Coronary artery (tissue), 2 donors: Measurements from ENCODE around the gene PEX13.
"Not testable (repeated sequence)": the region's sequence is repeated elsewhere in the genome, so short reads cannot be mapped to it uniquely, and the experiment has no call there.

ENCODE experiments used
- DNase-seq: peaks from one replicate; pipeline ENCODE4 v3.0.0-alpha.2; 2017; ENCODE audit warnings: low spot score
- H3K27ac ChIP-seq, 2 donors: fragments of 200-600 bp; sonication (generic); one replicate each; pipeline ENCODE4 v1.5.1; 2016 to 2019
- H3K4me3 ChIP-seq: fragments of 200-600 bp; sonication (generic); 2 replicates; pipeline ENCODE4 v1.5.1; 2016; ENCODE audit warnings: mild to moderate bottlenecking, moderate library complexity
- CTCF ChIP-seq: fragments of 200-600 bp; sonication (generic); IDR thresholded peaks from one replicate; pipeline ENCODE4 v1.5.1; 2019; ENCODE audit warnings: antibody characterized with exemption

The PEX13 gene

GRCh38 chr2:61009355-61009754, 8.2 kb upstream of the PEX13 start:
- TF ChIP-seq CTCF = no peak
- no peak for DNase-seq
- no peak overlapping the region for H3K27ac ChIP-seq
- no peak overlapping the region for H3K4me3 ChIP-seq

GRCh38 chr2:61011678-61012077, 5.8 kb upstream of the PEX13 start:
- no peak for DNase-seq
- Histone ChIP-seq H3K4me3 (no peak overlapping the region), H3K27ac (no peak overlapping the region)
- TF ChIP-seq CTCF = no peak

GRCh38 chr2:61012303-61012702, 5.2 kb upstream of the PEX13 start:
- H3K4me3 ChIP-seq, DNase-seq, H3K27ac ChIP-seq: not testable (repeated sequence)

GRCh38 chr2:61013382-61013781, 4.1 kb upstream of the PEX13 start:
- Histone ChIP-seq H3K27ac (no peak overlapping the region), H3K4me3 (no peak overlapping the region)
- DNase-seq = no peak
- TF ChIP-seq CTCF = no peak

GRCh38 chr2:61014763-61015162, 2.8 kb upstream of the PEX13 start:
- Histone ChIP-seq H3K27ac (no peak overlapping the region), H3K4me3 (no peak overlapping the region)
- TF ChIP-seq CTCF = no peak
- no peak for DNase-seq

- TF ChIP-seq CTCF = no peak
- Histone ChIP-seq H3K27ac (no peak overlapping the region), H3K4me3 (peak overlapping the region; percentile 90)
- no peak for DNase-seq
Observed at GRCh38 chr2:61015976-61016375, 1.5 kb upstream of the PEX13 start.

- Histone ChIP-seq H3K4me3 (peak overlapping the region; percentile 90), H3K27ac (peak overlapping the region; percentile 94 to 96)
- no peak for TF ChIP-seq CTCF
- DNase-seq = no peak
Observed at GRCh38 chr2:61016392-61017002, 1.0 kb upstream of the PEX13 start.
